Pulmonary artery endothelial cell (primary cell): ENCODE results near the gene TMEM183A. TPM values are rescaled to one million over a fixed set of nuclear protein-coding genes. Genes with fewer than 3 reads are reported as not detected.

Experiments used
- DNase-seq: peaks from one replicate; pipeline ENCODE4 v3.0.0-alpha.2; 2011; ENCODE audit warnings: low read depth, low spot score
- total RNA-seq: library from RNA; depleted of rRNA; stranded (reverse); fragments of >200 nt; gene quantifications from 2 replicates; pipeline ENCODE4 v1.2.3, GENCODE V29; 2014

The TMEM183A gene
- total RNA-seq, 1 donor from 2014 or later: 97.8 TPM

GRCh38 chr1:203066965-203067364, 59.8 kb downstream of the TMEM183A start:
- no peak for DNase-seq

GRCh38 chr1:203069030-203069747, 62.0 kb downstream of the TMEM183A start:
- no peak for DNase-seq

GRCh38 chr1:203072002-203072602, 64.9 kb downstream of the TMEM183A start:
- DNase-seq: no peak

GRCh38 chr1:203072911-203073310, 65.7 kb downstream of the TMEM183A start:
- no peak for DNase-seq

- no peak for DNase-seq
These were observed 66.3 kb downstream of the TMEM183A start for GRCh38 chr1:203073469-203073868.

Other genes with a start within 250 kb of the TMEM183A start
- gene KDM5B, start 199.0 kb upstream of the TMEM183A start, total RNA-seq: 55.8 and 57.1 TPM in 2 replicates
- gene PCAT6, start 196.4 kb upstream of the TMEM183A start, total RNA-seq: 0.26 and 0.28 TPM in 2 replicates
- 9.4 and 11.5 TPM in 2 replicates for gene RABIF, start 118.2 kb upstream of the TMEM183A start, total RNA-seq
- gene KLHL12, start 80.1 kb upstream of the TMEM183A start, total RNA-seq: 33.1 and 34.7 TPM in 2 replicates
- 82.1 and 113 TPM in 2 replicates for gene ADIPOR1, start 49.1 kb upstream of the TMEM183A start, total RNA-seq
- 24.3 and 32.6 TPM in 2 replicates for gene CYB5R1, start 40.1 kb upstream of the TMEM183A start, total RNA-seq
- gene PPFIA4, start 19.1 kb downstream of the TMEM183A start, total RNA-seq: 0.11 and 0.53 TPM in 2 replicates
- not detected in 2 replicates for gene MYOG, start 78.6 kb downstream of the TMEM183A start, total RNA-seq
- gene ADORA1, start 120.4 kb downstream of the TMEM183A start, total RNA-seq: not detected in 2 replicates
- gene MYBPH, start 168.5 kb downstream of the TMEM183A start, total RNA-seq: not detected in 2 replicates
- gene CHI3L1, start 179.3 kb downstream of the TMEM183A start, total RNA-seq: not detected in 2 replicates
- gene CHIT1, start 222.3 kb downstream of the TMEM183A start, total RNA-seq: not detected in 2 replicates